Astrocyte (in vitro differentiated cells and primary cell): ENCODE results near the gene AGBL5. TPM values are rescaled to one million over a fixed set of nuclear protein-coding genes. Genes with fewer than 3 reads are reported as not detected.

Experiments used
- DNase-seq: peaks from one replicate; pipeline ENCODE4 v3.0.0-alpha.2; 2010; ENCODE audit warnings: low read depth
- FAIRE-seq: peaks from 2 replicates; lab custom pipeline; 2011; peaks lifted over from hg19 to GRCh38; lab: Jason Lieb, UNC
- H2AFZ ChIP-seq: 2 replicates; pipeline ENCODE4 v1.6.0; 2012; ENCODE audit warnings: low read depth, low read length, inconsistent platforms
- H3K27ac ChIP-seq: 2 replicates; pipeline ENCODE4 v1.5.1; 2011; ENCODE audit warnings: low read depth, low read length, inconsistent platforms
- H3K27me3 ChIP-seq: 2 replicates; pipeline ENCODE4 v1.6.0; 2011; ENCODE audit warnings: low read length, inconsistent platforms; ENCODE audit not compliant: insufficient read depth
- H3K36me3 ChIP-seq: 2 replicates; pipeline ENCODE4 v1.5.1; 2011; ENCODE audit warnings: low read length, inconsistent platforms; ENCODE audit not compliant: insufficient read depth
- H3K4me1 ChIP-seq: 2 replicates; pipeline ENCODE4 v1.5.1; 2011; ENCODE audit warnings: low read length, inconsistent platforms; ENCODE audit not compliant: insufficient read depth
- H3K4me2 ChIP-seq: 2 replicates; pipeline ENCODE4 v1.6.0; 2012; ENCODE audit warnings: low read length, inconsistent platforms
- H3K4me3 ChIP-seq: 2 replicates; pipeline ENCODE4 v1.5.1; 2011; ENCODE audit warnings: low read depth, mild to moderate bottlenecking, low read length, inconsistent platforms; ENCODE audit not compliant: insufficient read depth
- H3K79me2 ChIP-seq: 2 replicates; pipeline ENCODE4 v1.6.0; 2012; ENCODE audit warnings: mild to moderate bottlenecking, low read length, inconsistent platforms; ENCODE audit not compliant: insufficient read depth
- H3K9ac ChIP-seq: 2 replicates; pipeline ENCODE4 v1.6.0; 2012; ENCODE audit warnings: mild to moderate bottlenecking, low read length, inconsistent platforms
- H3K9me3 ChIP-seq: 2 replicates; pipeline ENCODE4 v1.5.1; 2012; ENCODE audit warnings: low read depth, mild to moderate bottlenecking, low read length, inconsistent platforms; ENCODE audit not compliant: insufficient read depth
- H4K20me1 ChIP-seq: 2 replicates; pipeline ENCODE4 v1.6.0; 2012; ENCODE audit warnings: low read length, inconsistent platforms; ENCODE audit not compliant: insufficient read depth
- H3K27ac Mint-ChIP-seq: one replicate; pipeline ENCODE4 v1.8.0; 2021; ENCODE audit warnings: mild to moderate bottlenecking, mixed read lengths; ENCODE audit not compliant: unreplicated experiment
- H3K27me3 Mint-ChIP-seq: one replicate; pipeline ENCODE4 v1.8.0; 2021; ENCODE audit warnings: low read depth, mixed read lengths; ENCODE audit not compliant: unreplicated experiment
- H3K36me3 Mint-ChIP-seq: one replicate; pipeline ENCODE4 v1.8.0; 2021; ENCODE audit warnings: low read depth, mixed read lengths; ENCODE audit not compliant: unreplicated experiment
- H3K4me1 Mint-ChIP-seq: one replicate; pipeline ENCODE4 v1.8.0; 2021; ENCODE audit warnings: low read depth, mixed read lengths; ENCODE audit not compliant: unreplicated experiment
- H3K4me3 Mint-ChIP-seq: one replicate; pipeline ENCODE4 v1.8.0; 2021; ENCODE audit warnings: mild to moderate bottlenecking, moderate library complexity, mixed read lengths; ENCODE audit not compliant: unreplicated experiment
- H3K9me3 Mint-ChIP-seq: one replicate; pipeline ENCODE4 v1.8.0; 2021; ENCODE audit warnings: mild to moderate bottlenecking, mixed read lengths; ENCODE audit not compliant: unreplicated experiment
- EZH2 ChIP-seq: IDR thresholded peaks from 2 replicates; pipeline ENCODE4 v1.6.1; 2012; ENCODE audit warnings: mild to moderate bottlenecking, low read length, inconsistent platforms; ENCODE audit not compliant: insufficient read depth
- total RNA-seq: library from RNA; stranded (reverse); gene quantifications from 2 replicates; pipeline ENCODE4 v1.2.1, GENCODE V29; 2021
- TF ChIP-seq, protein P1 (sequence below): IDR thresholded peaks from 2 replicates; pipeline ENCODE4 v1.5.1; 2011; ENCODE audit warnings: low read depth, mild to moderate bottlenecking, inconsistent platforms, low read length, moderate library complexity; ENCODE audit not compliant: insufficient read depth

The AGBL5 gene
- total RNA-seq, 1 donor from 2014 or later, result 20.7 TPM

DNA sequence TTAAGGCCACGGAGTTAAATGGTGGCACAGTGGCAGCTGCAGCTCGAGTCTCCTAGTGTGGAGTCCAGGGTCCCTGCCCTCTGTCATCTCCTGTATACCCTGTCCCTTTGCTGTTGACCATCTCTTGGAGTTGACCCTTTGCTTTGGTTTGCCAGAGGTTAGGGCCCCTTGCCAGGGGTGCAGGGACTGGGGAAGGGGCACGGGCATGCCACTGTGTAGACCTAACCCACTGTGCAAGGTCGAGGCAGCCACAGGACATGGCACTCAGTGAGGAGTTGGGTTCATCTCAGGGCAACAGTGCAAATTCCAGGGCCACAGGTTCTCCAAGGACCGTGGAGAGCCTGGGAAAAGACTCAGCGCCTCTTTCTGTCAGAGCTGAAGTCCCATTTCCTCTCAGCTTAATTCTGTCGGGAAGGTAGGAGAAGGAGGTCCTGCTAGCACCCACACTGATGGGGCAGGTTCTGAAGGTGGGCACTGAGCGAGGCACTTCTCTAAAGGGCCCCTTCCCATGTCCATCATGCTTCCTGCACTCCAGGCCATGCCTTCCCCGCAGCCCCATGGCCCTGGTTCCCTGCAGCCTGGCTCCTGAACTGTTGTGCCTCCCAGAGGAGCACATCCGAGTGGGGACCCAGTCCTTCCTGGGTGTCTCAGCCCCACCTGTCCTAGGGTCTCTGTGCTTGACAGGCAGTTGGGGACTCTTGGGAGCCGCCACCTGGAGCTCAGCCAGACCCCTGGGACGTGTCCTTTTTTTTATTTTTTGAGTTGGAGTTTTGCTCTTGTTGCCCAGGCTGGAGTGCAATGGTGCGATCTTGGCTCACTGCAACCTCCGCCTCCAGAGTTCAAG lies 37.9 kb downstream of the AGBL5 start:
- H3K79me2 ChIP-seq, result no peaks in the 10 kb centered on the region

GRCh38 chr2:27091746-27092695 lies 40.6 kb downstream of the AGBL5 start:
- Histone ChIP-seq H3K9me3 (no peaks in the 10 kb centered on the region), H3K4me3 (no peak overlapping the region), H3K4me2 (no peak overlapping the region), H3K9ac (no peak overlapping the region), H3K27me3 (no peaks in the 10 kb centered on the region), H3K4me1 (peaks cover 2% of the 10 kb centered on the region), H3K36me3 (no peaks in the 10 kb centered on the region), H3K27ac (no peak overlapping the region), H4K20me1 (no peaks in the 10 kb centered on the region), H3K79me2 (no peaks in the 10 kb centered on the region), H2AFZ (no peak overlapping the region)
- Mint-ChIP-seq H3K4me1 (no peaks in the 10 kb centered on the region), H3K27me3 (peaks cover 24% of the 10 kb centered on the region), H3K9me3 (peaks cover 2% of the 10 kb centered on the region), H3K27ac (no peak overlapping the region), H3K36me3 (no peaks in the 10 kb centered on the region), H3K4me3 (no peak overlapping the region)
- no peak for FAIRE-seq
- TF ChIP-seq EZH2, result no peak
- TF ChIP-seq, protein P1, sequence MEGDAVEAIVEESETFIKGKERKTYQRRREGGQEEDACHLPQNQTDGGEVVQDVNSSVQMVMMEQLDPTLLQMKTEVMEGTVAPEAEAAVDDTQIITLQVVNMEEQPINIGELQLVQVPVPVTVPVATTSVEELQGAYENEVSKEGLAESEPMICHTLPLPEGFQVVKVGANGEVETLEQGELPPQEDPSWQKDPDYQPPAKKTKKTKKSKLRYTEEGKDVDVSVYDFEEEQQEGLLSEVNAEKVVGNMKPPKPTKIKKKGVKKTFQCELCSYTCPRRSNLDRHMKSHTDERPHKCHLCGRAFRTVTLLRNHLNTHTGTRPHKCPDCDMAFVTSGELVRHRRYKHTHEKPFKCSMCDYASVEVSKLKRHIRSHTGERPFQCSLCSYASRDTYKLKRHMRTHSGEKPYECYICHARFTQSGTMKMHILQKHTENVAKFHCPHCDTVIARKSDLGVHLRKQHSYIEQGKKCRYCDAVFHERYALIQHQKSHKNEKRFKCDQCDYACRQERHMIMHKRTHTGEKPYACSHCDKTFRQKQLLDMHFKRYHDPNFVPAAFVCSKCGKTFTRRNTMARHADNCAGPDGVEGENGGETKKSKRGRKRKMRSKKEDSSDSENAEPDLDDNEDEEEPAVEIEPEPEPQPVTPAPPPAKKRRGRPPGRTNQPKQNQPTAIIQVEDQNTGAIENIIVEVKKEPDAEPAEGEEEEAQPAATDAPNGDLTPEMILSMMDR, result no peak
- DNase-seq, result no peak

More for the DNA sequence above, 37.9 kb downstream of the AGBL5 start:
- TF ChIP-seq, protein P1, result no peak
- no peak for TF ChIP-seq EZH2
- peaks cover 2% of the 10 kb centered on the region for H3K9me3 Mint-ChIP-seq
- no peaks in the 10 kb centered on the region for H3K36me3 Mint-ChIP-seq
- no peak for FAIRE-seq
- DNase-seq, result no peak
- Histone ChIP-seq H2AFZ (no peak overlapping the region), H3K9me3 (no peaks in the 10 kb centered on the region), H3K4me3 (no peak overlapping the region), H3K36me3 (no peaks in the 10 kb centered on the region), H3K27me3 (no peaks in the 10 kb centered on the region), H3K9ac (no peak overlapping the region), H4K20me1 (peaks cover 3% of the 10 kb centered on the region), H3K27ac (no peak overlapping the region), H3K4me2 (no peak overlapping the region), H3K4me1 (peaks cover 19% of the 10 kb centered on the region)
- H3K4me1 Mint-ChIP-seq, result no peaks in the 10 kb centered on the region
- no peak overlapping the region for H3K27ac Mint-ChIP-seq
- peaks cover 24% of the 10 kb centered on the region for H3K27me3 Mint-ChIP-seq
- H3K4me3 Mint-ChIP-seq, result no peak overlapping the region
